Measurements from ENCODE around the gene POLR3H. TPM values are rescaled to one million over a fixed set of nuclear protein-coding genes. Genes with fewer than 3 reads are reported as not detected.

POLR3H gene
- polyA plus RNA-seq, 1 donor (not counting 4 experiments of a cell fraction or from before 2014, with no cell fraction given), result 44.7 TPM

DNA sequence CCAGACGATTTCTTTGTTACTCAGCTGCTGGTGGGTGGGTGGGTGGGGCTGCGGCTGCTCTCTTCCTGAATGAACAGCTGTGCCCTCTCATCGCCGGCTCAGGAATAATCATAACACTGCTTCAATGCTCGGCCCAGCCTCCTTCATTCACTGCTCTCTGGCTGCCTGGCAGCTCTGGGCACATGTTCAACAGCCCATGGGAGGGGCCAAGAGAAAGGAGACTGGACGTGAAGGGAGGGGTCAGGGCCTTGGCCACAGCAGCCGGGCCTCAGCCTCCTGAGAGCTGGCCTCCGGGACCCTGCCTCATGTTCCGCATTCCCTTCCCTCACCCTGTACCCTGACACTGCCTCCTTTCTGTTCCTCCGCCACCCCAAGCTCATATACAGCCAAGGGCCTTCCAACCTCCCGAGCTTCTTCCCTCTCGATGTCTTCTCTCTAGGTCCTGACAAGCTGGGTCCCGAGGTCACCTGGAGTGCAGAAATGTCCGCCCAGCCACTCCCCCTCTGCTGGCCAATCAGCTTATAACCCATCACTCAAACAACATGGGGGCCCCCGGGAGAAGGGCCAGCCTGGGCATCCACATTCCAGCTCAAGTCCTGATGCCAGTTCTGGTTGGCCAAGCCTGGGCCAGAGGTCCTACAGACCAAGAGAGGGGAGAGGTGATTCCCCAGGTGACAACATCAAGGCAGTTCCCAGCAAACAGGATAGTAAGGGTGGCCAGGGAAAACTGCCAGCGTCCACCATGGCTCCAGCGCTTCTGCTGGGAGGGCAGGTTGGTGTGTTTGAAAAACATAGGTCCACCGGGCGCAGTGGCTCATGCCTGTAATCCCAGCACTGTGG lies 13.4 kb upstream of the POLR3H start:
- H3K4me1 ChIP-seq (ENCODE audit: control insufficient read depth, extremely low read depth, insufficient read depth, low read length), result no peaks in the 10 kb centered on the region
- no peak overlapping the region for H3K4me2 ChIP-seq (ENCODE audit: control insufficient read depth, extremely low read depth, insufficient read depth, low read depth, low read length)
- H4K20me1 ChIP-seq (ENCODE audit: control insufficient read depth, extremely low read depth, insufficient read depth, low read length), result no peaks in the 10 kb centered on the region
- TF ChIP-seq, protein P1, sequence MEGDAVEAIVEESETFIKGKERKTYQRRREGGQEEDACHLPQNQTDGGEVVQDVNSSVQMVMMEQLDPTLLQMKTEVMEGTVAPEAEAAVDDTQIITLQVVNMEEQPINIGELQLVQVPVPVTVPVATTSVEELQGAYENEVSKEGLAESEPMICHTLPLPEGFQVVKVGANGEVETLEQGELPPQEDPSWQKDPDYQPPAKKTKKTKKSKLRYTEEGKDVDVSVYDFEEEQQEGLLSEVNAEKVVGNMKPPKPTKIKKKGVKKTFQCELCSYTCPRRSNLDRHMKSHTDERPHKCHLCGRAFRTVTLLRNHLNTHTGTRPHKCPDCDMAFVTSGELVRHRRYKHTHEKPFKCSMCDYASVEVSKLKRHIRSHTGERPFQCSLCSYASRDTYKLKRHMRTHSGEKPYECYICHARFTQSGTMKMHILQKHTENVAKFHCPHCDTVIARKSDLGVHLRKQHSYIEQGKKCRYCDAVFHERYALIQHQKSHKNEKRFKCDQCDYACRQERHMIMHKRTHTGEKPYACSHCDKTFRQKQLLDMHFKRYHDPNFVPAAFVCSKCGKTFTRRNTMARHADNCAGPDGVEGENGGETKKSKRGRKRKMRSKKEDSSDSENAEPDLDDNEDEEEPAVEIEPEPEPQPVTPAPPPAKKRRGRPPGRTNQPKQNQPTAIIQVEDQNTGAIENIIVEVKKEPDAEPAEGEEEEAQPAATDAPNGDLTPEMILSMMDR (optimal IDR thresholded peaks at IDR 0.05 in 1 of 3, IDR thresholded peaks at IDR 0.05 in 1 of 3, conservative IDR thresholded peaks at IDR 0.05 in 1 of 3; ENCODE audit: extremely low read depth in 1 of 3, insufficient read depth in 2 of 3, low read length in 3 of 3), result no peak
- TF ChIP-seq EZH2 (IDR thresholded peaks at IDR 0.05; ENCODE audit: low read length), result no peak
- H3K27me3 ChIP-seq (ENCODE audit: control insufficient read depth, extremely low read depth, insufficient read depth, low read length), result peaks cover 30% of the 10 kb centered on the region
- FAIRE-seq (no peak), DNase-seq (ENCODE audit: low read depth, low spot score) (no peak)
- no peak overlapping the region for H3K27ac ChIP-seq (ENCODE audit: control insufficient read depth, insufficient read depth, low read length)
- no peaks in the 10 kb centered on the region for H3K79me2 ChIP-seq (ENCODE audit: control insufficient read depth, insufficient read depth, low read length)
- no peaks in the 10 kb centered on the region for H3K9me1 ChIP-seq (ENCODE audit: control insufficient read depth, extremely low read depth, insufficient read depth, low read length)
- no peak overlapping the region for H3K9ac ChIP-seq (ENCODE audit: control insufficient read depth, extremely low read depth, insufficient read depth, low read length)
- no peak overlapping the region for H2AFZ ChIP-seq (ENCODE audit: control insufficient read depth, low read length)
- dilution Hi-C loops (cut with MboI; ENCODE audit: extremely low pct_ligation_motif_present, low sequenced_read_pairs), result no loop called here
- H3K36me3 ChIP-seq (ENCODE audit: control insufficient read depth in 2 of 2, extremely low read depth in 1 of 2, insufficient read depth in 2 of 2, low read length in 2 of 2), result no peaks in the 10 kb centered on the region
- H3K9me3 ChIP-seq (ENCODE audit: control insufficient read depth, low read depth, low read length), result no peaks in the 10 kb centered on the region
- no peak overlapping the region for H3K4me3 ChIP-seq (ENCODE audit: control insufficient read depth in 2 of 3, extremely low read depth in 1 of 3, insufficient read depth in 2 of 3, low read depth in 1 of 3, low read length in 3 of 3)

DNA sequence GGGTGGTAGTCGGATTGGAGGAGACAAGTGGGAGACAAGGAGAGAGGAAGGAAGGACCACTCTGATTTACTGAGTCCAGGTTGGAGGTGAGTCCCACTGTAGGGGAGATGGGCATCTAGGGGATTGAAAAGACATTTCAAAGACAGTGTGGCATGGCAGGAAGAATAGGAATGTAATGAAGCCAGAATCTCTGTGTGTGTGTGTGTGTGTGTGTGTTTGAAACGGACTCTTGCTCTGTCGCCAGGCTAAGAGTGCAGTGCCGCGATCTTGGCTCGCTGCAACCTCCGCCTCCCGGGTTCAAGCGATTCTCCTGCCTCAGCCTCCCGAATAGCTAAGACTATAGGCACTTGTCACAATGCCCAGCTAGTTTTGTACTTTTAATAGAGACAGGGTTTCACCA lies 12.3 kb upstream of the POLR3H start:
- dilution Hi-C loops (cut with MboI; ENCODE audit: extremely low pct_ligation_motif_present, low sequenced_read_pairs), result no loop called here
- H2AFZ ChIP-seq (ENCODE audit: control insufficient read depth, low read length), result no peak overlapping the region
- no peak overlapping the region for H3K27ac ChIP-seq (ENCODE audit: control insufficient read depth, insufficient read depth, low read length)

More for the DNA sequence above, 12.3 kb upstream of the POLR3H start:
- no peak for FAIRE-seq
- H3K27me3 ChIP-seq (ENCODE audit: control insufficient read depth, extremely low read depth, insufficient read depth, low read length), result peaks cover 20% of the 10 kb centered on the region
- no peak overlapping the region for H3K4me2 ChIP-seq (ENCODE audit: control insufficient read depth, extremely low read depth, insufficient read depth, low read depth, low read length)
- H3K4me3 ChIP-seq (ENCODE audit: control insufficient read depth in 2 of 3, extremely low read depth in 1 of 3, insufficient read depth in 2 of 3, low read depth in 1 of 3, low read length in 3 of 3), result no peak overlapping the region
- no peak overlapping the region for H3K9ac ChIP-seq (ENCODE audit: control insufficient read depth, extremely low read depth, insufficient read depth, low read length)
- no peak for DNase-seq (ENCODE audit: low read depth, low spot score)
- H3K79me2 ChIP-seq (ENCODE audit: control insufficient read depth, insufficient read depth, low read length), result no peaks in the 10 kb centered on the region
- no peaks in the 10 kb centered on the region for H3K4me1 ChIP-seq (ENCODE audit: control insufficient read depth, extremely low read depth, insufficient read depth, low read length)
- TF ChIP-seq, protein P1 (optimal IDR thresholded peaks at IDR 0.05 in 1 of 3, IDR thresholded peaks at IDR 0.05 in 1 of 3, conservative IDR thresholded peaks at IDR 0.05 in 1 of 3; ENCODE audit: extremely low read depth in 1 of 3, insufficient read depth in 2 of 3, low read length in 3 of 3), result no peak
- TF ChIP-seq EZH2 (IDR thresholded peaks at IDR 0.05; ENCODE audit: low read length), result no peak
- H3K9me3 ChIP-seq (ENCODE audit: control insufficient read depth, low read depth, low read length), result no peaks in the 10 kb centered on the region
- no peaks in the 10 kb centered on the region for H3K36me3 ChIP-seq (ENCODE audit: control insufficient read depth in 2 of 2, extremely low read depth in 1 of 2, insufficient read depth in 2 of 2, low read length in 2 of 2)
- no peaks in the 10 kb centered on the region for H4K20me1 ChIP-seq (ENCODE audit: control insufficient read depth, extremely low read depth, insufficient read depth, low read length)
- no peaks in the 10 kb centered on the region for H3K9me1 ChIP-seq (ENCODE audit: control insufficient read depth, extremely low read depth, insufficient read depth, low read length)
